GM21717 (cell line): ENCODE data around the gene ELF4.
"Not testable (repeated sequence)": the region's sequence is repeated elsewhere in the genome, so short reads cannot be mapped to it uniquely, and the experiment has no call there.

ENCODE experiments used
- ATAC-seq: cut with Tn5 transposase; IDR thresholded peaks from one replicate; pipeline ENCODE4 v1.9.1; 2021; ENCODE audit warnings: mild to moderate bottlenecking, moderate library complexity; ENCODE audit not compliant: unreplicated experiment

Gene ELF4

DNA sequence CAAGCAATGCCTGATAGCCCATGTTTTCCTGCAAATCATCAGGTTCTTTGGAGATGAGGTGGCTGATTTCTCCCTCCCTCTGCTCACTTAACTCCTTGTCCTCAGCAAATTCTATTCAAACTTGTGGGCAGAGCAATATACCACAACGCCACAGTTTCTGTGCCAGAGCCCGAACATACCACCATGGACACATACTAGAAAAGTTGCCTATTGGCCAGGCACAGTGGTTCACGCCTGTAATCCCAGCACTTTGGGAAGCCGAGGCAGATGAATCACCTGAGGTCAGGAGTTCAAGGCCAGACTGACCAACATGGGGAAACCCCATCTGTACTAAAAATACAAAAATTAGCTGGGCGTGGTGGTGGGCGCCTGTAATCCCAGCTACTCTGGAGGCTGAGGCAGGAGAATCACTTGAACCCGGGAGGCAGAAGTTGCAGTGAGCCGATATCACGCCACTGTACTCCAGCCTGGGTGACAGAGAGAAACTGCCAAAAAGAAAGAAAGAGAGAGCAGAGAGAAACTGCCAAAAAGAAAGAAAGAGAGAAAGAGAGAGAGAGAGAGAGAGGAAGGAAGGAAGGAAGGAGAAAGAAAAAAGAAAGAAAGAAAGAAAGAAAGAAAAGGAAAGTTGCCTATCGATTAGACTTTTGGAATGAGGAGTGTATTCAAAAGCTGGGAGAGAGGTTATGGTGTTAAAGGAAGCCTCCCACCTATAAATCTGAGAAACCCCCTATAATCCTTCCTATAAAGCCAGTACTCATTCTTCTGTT is 5.0 kb upstream of the ELF4 start:
- ATAC-seq = not testable (repeated sequence)

DNA sequence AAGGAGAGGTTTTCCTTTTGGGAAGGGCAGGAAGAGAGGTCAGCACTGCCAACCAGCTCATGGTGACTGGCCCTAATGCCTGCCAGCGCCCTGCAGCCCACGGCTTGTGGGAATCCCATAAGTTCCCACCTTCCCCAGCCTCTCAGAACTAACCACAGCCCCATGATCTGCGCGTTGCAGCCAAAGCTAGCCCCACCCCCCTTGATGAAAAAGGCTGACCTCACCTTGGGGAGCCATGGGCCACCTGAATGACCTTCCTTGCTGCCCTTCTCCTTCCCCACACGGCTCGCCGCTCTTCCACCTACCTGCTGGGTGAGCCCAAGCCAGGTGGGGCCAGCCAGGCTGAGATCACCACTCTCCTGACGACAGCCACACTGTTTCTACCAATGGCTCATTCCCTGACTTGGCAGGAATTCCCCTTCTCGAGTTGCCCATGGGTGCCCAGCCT is 3.9 kb upstream of the ELF4 start:
- ATAC-seq = no peak

DNA sequence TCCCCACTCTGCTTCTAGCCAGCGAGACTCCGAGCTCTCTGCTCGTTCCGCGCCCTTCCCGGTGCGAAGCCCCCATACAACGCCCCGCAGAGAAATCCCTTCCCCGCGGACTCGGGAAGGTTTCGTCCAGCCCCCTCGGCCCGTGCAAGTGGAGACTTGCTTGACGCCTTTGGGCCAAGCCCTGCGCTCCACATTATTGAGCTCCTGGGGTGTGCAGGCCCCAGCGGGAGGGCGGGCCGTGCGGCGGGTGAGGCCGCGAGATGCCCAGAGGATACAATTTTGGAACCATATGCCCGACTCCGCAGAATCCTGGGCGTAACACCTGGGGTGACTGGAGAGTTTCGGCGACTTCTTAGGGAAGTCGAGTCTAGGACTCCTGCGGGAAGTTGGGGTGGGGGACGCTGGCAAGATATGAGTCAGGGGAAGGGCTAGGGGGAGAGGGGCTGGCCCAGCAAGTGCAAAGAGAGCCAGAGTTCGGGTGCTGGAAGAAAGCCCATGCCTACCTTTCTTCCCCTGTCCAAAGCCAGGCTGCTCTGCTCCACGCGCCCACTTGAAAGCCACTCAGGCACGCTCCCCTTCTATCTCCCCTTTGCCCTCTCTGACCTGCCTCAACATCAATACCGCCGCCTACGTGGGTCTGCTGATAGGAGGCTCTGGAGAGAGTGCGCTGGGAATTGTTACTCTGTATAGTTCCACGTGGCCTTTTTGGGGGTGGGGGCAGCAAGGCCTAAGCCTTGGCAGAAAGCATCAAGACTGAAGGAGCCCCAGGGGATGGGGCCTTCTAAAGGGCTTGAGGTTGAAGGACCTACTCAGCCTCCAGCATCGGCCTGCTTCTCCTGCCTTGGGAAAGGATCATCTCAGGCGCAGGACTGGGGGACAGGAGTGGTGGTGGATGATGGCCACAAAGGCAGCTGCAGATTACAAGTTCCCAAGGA is 1.2 kb upstream of the ELF4 start:
- ATAC-seq = no peak

DNA sequence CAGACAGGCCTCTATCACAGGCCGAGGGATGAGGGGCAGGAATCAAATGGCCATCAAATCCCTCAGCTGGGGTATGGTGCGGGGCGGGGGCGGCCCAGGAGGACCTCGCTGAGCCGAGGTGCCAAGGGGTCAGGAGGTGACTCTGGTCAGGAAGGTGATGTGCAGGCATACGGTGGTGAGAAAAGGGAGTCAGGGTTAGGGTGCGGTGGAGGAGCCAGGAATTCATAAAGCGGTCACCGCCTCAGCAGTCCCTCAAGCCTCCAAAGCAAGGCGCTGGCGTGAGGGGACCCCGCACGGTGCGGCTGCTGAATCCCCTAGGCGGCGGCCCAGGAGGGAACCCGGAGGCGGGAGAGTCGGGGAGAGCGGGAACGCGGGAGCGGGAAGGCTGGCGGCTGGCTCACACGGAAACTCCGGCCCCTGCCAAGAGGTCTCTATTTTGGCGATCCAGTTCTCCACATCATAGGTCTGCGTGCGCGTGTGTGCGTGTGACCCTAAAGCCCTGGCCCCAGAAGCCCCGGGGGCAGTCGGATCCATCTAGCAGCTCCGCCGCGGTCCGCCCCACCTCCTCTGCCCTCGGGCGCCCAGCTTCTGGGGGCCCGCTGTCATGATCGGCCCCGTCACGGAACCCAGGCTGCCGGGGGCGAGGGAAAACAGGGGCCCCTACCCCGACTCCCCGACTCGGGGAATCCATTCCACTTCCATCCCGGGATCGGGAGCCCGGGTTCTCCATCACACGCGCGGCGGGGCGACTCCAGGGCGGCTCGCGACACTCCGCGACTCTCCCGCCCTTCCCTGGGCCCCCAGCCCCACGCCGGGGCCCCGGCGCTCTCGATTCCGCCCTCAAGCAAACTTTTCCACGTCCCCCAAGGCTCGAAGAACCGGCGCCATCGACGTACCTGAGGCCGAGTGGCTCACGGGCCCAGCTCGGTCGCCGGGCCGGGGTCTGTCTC is 593 bp downstream of the ELF4 start:
- peak; percentile 13 for ATAC-seq

DNA sequence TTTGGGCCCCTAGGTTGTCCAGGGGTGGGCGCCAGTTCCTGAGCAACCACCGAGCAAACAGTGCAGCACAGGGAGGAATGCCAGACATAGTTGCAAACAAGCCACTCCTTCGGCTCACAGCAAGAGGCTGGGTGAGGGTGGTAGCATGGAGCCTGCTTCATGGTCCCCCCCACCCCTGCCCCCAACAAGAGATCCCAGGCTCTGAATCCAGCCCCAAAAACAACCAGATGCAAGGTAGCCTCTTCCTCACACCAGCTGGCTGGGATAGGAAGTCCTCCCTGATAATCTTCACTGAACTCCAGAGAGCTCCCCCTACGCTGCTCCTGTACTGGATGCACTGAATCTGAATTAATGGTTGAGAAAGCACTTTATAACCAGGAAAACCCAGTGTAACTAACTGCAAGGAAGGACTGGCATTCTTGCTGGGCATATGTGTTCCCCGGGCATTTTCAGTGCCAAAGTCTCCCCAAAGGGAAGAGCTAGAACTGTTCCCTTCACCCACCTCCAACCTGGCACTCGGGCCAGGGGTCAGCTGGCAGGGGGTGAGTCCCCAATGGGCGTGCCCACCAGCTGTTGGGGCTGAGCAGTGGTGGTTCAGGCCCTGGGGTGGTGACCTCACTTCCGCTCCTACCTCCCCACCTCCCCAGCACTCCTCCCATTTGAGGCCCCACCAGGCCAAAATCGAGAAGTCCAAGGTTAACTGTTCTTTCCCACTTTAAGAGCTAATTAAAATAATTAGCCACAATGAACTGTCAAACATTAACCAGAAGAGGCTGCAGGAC is 1.5 kb downstream of the ELF4 start:
- peak; percentile 67 for ATAC-seq

DNA sequence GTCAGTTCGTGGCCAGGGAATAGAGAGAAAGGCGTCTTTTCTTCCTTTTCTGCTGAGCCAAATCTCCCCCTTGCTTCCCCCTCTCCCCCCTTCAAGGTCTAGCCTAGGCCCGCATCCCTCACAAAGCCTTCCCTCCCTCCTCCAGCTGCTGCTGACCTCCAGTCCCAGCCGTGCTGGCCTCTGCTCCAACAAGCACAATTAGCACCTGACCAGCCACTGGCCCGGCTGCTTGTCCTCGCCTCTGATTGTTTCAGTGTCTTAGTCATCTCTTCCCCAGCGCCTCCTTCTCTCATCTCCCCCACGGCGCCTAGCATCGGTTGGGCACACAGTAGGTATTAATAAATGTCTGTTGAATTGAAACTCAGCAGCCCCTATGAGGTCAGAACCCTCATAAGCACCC is 4.2 kb downstream of the ELF4 start:
- ATAC-seq = no peak

DNA sequence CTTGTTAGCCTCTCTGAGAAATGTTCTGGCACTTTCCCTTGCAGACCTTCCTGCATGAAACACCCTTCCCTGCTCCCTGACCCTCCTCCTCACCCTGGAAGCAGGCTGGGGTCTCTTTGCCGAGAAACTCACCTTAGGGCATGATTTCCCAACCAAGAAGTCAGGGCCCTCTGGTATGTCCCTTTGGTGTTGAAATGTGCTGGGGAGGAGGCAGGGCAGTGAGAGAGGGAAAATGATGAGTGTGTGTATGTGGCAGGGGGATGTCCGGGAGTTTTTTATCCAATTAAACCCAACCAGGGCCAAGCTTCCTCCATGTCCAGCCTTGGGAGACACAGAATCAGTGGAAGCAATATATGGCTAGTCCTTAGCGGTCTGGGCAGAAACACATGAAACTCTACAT is 5.1 kb downstream of the ELF4 start:
- no peak for ATAC-seq

DNA sequence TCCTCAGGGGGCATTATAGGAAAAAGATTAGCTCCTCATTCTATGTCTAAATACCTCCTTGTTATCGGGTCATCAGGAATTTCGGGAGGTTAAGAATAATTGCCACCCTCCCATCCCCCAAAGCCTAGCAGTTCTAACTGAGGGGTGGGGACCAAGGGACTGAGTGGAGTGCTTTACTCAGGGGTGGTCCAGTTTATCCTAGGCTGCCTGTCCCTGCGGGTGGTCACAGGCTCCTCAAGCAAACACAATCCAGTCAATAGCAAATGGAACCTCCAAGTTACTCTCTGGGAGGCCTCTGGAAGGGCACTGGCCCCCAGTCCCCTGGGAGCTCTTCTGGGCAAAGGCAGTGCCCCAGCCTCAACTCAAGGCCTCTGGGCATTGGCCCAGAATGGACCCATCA is 6.7 kb downstream of the ELF4 start:
- ATAC-seq = no peak

DNA sequence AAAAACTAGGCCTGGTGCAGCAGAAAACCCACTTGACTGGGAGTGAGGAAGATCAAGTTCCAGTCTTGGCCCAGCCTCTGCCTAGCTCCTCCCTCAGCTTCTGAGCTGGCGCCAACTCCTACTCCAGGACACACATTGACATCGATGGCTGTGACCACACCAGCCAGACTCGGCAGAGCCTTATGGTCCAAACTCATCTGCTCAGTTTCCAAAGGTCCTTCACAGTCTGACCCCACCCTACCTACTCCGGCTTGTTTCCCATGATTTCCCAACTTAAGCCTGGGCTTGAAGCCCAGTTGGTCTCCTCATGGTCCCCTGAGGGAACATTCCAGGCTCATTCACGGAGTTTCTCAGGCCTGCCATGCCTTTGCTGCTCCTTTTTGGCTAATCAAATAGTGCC is 10.1 kb downstream of the ELF4 start:
- ATAC-seq = no peak

DNA sequence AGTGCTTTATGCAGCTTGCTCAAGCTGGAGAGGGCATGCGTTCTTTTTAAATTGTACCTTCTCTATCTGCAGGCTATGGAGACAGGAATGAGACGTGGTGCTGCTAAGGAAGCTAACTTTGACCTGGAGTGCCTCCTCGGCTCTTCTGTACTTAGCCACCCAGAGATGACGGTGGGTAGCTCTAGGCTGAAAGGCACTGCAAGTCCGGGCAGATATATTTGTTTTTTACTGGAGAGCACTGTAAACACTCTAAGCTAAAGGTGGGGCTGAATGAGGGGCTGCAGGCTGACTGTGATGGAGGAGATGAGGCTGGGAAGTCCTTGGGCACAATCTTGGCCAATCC is 12.1 kb downstream of the ELF4 start:
- no peak for ATAC-seq

DNA sequence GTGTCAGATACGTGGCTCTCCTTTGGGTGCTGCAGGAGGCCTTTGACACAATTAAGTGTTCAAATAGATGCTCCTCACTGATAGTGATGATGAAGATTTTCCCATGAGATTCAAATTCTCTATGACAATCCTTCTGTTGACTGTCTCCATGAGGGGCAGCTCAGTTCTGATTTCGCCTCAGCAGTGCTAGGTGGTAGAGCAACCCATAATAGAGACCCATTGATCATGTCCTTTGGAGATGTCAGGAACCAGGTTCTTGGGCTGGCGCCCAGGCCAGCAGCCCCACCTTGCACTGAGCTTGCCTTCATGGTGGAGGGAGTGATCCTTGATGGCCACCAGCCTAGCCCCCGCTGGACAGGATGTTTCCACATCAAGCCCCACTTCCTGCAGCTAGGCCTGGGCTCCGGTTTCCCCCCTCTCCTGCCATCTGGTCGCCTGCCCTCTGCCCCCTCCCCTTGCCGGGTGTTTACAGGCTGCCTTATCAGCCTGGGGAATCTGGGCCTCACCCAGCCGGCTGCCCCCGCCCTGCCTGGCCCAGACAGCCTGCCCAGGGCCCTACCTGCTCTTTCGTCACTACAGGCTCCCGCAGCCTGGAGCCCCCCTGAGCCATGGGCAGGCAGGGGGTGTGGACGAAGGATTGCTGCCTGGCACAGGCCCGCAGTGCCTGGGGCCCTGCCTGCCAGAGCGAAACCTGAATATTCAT is 12.6 kb downstream of the ELF4 start:
- ATAC-seq = no peak

DNA sequence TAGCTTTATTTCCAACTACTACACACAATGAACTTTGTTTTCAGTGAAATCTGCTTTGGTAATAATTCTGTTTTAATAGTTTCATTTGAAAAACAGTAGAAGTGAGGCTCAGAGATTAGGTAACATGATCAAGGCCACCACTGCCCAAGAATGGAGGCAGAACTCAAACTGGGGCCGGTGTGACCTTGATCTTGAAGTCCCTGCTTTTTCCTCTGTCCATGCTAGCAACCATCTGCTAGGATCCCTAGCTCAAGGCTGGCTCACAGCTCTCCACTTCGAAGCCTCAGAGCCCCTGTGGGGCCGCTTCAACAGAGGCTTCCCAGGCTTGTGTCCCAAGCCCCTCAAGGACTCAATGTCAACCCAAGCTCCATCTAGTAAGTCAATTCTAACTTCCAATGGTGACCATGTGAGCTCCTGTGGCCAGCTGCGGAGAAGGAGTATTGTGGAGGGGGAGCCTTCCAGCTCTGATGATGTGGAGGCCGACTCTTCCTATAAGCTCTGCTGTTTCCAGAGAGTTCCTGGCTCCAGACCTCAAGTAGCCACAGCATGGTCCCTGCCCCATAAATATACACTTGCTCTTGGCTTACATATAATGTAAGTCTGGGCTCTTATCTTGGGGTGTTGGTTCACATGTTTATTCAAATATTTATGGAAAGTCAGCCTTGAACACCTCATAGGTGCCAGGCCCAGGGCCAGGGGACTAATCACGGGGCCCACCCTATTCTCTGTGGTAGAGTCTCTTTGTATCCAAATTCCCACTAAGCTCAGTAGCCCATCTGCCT is 14.9 kb downstream of the ELF4 start:
- no peak for ATAC-seq

DNA sequence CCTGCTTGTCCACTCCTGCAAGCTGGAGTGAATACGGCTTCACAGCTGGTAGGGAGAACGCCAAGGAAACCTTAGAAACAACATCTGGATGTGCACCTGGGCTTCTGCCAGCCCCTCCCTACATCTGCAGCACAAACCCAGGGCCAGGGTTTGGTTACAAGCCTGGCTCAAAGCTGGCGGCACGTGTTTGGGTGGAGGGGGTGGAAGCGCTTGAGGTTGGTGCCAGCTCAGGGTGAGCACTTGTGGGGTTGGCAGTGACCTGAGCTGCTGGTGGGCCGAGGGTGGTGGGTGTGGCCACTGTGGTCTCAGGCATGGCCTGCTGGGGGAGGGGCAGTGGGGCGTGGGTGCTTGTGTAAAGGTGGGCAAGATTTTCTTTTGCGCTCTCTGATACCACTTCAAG is 15.6 kb downstream of the ELF4 start:
- no peak for ATAC-seq

DNA sequence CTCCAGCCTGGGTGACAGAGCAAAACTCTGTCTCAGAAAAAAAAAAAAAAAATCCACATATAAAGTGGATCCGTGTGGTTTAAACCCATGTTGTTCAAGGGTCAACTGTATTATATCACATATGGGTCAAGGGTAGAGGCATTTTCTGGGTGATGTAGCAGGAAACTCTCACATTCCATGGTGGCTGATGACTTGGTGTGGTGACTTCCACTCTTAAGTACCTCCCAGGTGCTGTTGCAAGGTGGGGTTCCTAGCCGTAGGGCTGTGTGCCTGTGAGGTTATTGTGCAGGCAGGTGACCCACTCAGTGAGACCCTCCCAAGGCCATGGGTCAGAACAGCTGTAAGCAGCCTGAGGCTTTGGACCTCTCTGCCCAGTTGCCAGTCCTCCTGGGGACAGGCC is 17.0 kb downstream of the ELF4 start:
- no peak for ATAC-seq

DNA sequence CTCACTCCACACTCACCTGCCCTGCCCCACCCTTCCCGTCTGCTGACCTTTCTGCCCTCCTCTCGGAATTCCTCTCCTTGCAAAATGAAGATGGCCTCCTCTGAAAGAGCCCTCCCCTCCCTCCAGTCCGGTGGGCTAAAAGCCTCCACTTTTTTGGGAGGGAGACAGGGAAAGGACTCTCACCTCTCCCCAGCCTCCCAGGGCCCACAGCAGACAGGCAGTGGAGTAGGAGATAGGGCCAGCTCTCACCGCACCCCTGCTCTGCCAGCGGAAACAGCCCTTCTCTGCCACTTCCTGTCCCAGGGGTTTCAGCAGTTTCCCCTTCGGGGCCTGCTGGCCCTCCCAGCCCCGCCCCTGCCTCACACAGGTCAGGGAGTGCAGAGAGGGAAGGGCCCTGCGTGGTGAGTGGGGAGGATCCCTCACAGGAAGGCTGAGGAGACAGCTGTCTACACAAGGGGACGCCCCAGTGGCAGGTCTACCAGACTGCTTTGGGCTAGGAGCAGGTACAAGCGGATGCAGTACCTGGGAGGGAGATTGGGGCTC is 18.2 kb downstream of the ELF4 start:
- ATAC-seq = peak; percentile 98

DNA sequence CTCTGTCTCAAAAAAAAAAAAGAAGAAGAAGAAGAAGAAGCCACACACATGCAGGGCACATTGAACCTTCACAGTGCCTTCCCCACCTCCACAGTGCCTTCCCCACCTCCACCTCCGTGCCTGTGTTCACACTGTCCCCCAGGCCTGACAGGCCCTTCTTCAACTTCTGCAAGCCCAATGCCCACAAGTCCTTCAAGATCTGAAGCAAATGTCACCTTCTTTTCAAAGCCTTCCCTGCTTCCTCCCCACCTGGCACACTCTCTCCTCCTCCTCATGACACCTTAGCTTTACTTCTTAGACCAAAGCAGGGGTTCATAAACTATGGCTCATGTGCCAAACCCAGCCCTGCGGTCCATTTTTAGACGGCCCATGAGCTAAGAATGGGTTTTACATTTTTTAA is 19.9 kb downstream of the ELF4 start:
- no peak for ATAC-seq

DNA sequence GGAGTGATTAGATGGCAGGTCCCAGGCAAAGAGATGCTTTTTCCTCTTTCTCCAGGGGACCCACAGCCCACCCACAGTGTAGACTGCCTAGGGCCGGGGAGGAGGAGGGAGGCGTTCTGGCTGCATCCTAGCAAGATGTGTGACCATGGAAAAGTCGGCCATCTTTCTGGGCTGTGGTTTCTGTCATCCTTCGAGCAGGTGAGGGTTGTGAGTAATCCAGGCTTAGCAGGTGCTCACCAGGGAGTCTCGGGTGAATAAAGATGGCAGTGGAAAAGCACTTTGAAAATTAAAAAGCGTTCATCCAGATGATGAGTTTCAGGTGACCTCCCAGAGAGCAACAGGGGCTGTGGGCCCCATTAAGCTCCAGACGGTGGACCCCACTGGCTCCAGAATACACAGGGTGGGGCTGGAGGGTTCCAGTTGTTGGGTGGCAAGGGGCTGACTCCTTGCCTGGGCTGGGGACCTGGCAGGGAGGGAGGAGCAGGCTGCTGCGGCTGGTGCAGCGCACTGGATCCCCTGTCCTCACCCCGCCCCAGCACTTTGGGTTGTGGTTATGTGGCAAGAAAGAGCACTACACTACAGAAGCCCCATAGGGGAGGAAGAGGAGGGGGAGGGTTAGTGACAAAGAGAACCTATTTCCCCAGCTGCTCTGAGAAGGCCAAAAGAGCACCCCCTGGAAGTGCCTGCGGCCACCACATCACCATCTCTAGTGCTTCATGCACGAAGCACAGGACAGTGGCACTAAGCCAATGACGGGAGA is 23.7 kb downstream of the ELF4 start:
- ATAC-seq = peak; percentile 28
